Stimulated activated naive B cell treated with anti-CD40 and anti-IgM and Interleukin-4, amounts not matched to agents 10 μg/mL and 1 μg/mL and 100 μg/mL, for 72 hours (primary cell): Measurements from ENCODE around the gene TNFRSF25.
"Not testable (repeated sequence)": the region's sequence is repeated elsewhere in the genome, so short reads cannot be mapped to it uniquely, and the experiment has no call there.

Experiments
- ATAC-seq, 2 donors: fragments of 150-1000 bp; cut with Tn5 transposase; replicated peaks; 2 replicates each; pipeline ENCODE4 v1.10.0; 2021; ENCODE audit warnings: moderate library complexity in 1 of 2
- DNase-seq: peaks from one replicate; pipeline ENCODE4 v3.0.0; 2021
- H3K27ac Mint-ChIP-seq: one replicate; pipeline ENCODE4 v1.8.0; 2022; ENCODE audit warnings: mild to moderate bottlenecking, mixed read lengths
- H3K27me3 Mint-ChIP-seq, 2 donors: one replicate each; pipeline ENCODE4 v1.8.0; 2022; ENCODE audit warnings: mixed read lengths in 2 of 2
- H3K36me3 Mint-ChIP-seq, 2 donors: one replicate each; pipeline ENCODE4 v1.8.0; 2022; ENCODE audit warnings: mixed read lengths in 2 of 2, mild to moderate bottlenecking in 1 of 2
- H3K4me1 Mint-ChIP-seq, 2 donors: one replicate each; pipeline ENCODE4 v1.8.0; 2022; ENCODE audit warnings: mixed read lengths in 2 of 2, mild to moderate bottlenecking in 1 of 2
- H3K4me3 Mint-ChIP-seq, 2 donors: one replicate each; pipeline ENCODE4 v1.8.0; 2022; ENCODE audit warnings: mild to moderate bottlenecking in 2 of 2, mixed read lengths in 2 of 2, moderate library complexity in 1 of 2
- H3K9me3 Mint-ChIP-seq, 2 donors: one replicate each; pipeline ENCODE4 v1.8.0; 2022; ENCODE audit warnings: mixed read lengths in 2 of 2, mild to moderate bottlenecking in 1 of 2

TNFRSF25 gene

DNA sequence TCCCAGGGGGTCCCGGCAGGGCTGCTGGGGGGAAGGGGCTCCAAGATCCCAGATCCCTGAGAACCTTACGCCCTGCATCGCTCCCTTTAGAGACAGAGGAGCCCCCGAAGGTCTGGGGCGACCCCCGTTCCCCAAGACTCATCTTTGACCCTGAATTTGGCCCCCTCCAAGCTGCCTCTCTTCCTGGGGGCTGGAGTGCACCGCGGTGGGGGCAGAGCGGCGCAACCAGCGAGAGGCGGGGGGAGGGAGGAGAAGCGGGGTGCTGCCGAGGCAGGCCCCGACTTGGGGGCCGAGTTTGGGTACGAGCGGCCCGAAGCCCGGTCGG, 30.9 kb upstream of the TNFRSF25 start:
- H3K4me3 Mint-ChIP-seq, result peak overlapping the region; percentile 61 to 63
- peaks cover 48 to 68% of the 10 kb centered on the region in 2 donors for H3K27me3 Mint-ChIP-seq
- DNase-seq, result no peak
- no peak overlapping the region for H3K27ac Mint-ChIP-seq
- H3K9me3 Mint-ChIP-seq, result no peaks in the 10 kb centered on the region
- H3K36me3 Mint-ChIP-seq, result peaks cover 0 to 1% of the 10 kb centered on the region in 2 donors
- ATAC-seq, result no peak
- peaks cover 3 to 22% of the 10 kb centered on the region in 2 donors for H3K4me1 Mint-ChIP-seq

DNA sequence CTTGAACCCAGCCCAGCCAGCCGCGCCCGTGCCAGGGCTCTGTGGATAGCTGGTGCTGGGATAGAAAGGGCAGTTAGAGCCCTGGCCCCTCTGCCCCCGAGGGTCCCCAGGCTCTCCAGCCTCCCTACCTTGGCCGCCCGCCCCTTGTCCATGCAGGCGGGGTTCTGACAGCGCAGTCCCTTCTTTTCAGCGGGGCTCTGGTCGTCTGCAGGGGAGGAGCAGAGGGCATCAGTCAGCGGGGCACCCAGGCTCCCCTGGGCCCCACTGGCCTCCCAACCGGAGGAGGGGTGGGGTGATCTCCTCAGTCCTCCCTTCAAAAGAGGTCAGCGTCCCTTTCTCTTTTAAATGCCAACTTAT, 30.4 kb upstream of the TNFRSF25 start:
- H3K9me3 Mint-ChIP-seq, result no peaks in the 10 kb centered on the region
- no peak for DNase-seq
- H3K4me1 Mint-ChIP-seq, result peaks cover 9 to 27% of the 10 kb centered on the region in 2 donors
- H3K27ac Mint-ChIP-seq, result no peak overlapping the region
- peaks cover 0 to 1% of the 10 kb centered on the region in 2 donors for H3K36me3 Mint-ChIP-seq
- no peak for ATAC-seq
- H3K27me3 Mint-ChIP-seq, result peaks cover 48 to 69% of the 10 kb centered on the region in 2 donors
- H3K4me3 Mint-ChIP-seq, result peak overlapping the region in 1 of 2 donors; percentile 61

DNA sequence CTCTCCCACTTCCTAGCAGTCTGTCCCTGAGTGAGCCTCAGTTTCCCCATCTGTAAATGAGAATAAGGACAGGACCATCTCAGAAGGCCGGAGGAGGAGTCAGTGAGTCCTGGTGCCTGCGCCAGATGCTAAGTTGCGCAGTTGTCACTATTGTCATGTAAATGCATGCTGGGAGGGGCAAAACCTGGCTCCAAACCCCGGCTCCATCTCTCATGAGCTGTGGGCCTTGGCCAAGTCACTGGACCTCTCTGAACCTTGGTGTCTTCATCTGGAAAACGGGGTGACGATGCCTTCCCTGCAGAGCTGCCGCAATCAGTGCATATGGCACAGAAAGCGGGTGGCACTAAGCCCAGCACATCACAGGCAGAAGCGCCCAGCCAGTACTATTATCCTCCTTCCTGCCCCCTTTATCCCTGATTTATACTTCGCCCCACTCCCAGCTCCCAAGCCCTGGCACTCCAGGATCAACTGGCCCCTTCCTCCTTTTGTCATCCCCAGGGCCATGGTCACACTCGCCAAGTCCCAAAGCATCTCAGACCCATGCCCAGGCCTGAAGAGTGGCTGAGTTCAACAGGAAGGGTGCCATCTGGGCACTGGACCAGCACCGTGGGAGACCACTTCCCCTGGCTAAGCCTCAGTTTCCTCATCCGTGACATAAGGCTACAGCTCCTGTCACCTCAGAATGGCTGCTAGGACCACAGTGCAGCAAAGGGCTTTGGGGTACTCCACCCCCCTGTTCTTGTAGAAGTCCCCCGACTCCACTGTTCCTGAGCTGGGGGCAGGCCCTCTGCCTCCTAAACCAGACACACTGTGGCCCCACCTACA, 29.8 kb upstream of the TNFRSF25 start:
- no peak for DNase-seq
- peaks cover 44 to 64% of the 10 kb centered on the region in 2 donors for H3K27me3 Mint-ChIP-seq
- H3K36me3 Mint-ChIP-seq, result no peaks in the 10 kb centered on the region
- no peak overlapping the region for H3K27ac Mint-ChIP-seq
- H3K4me1 Mint-ChIP-seq, result peaks cover 10 to 32% of the 10 kb centered on the region in 2 donors
- H3K9me3 Mint-ChIP-seq, result no peaks in the 10 kb centered on the region
- ATAC-seq, result peak in 1 of 2 donors; percentile 9
- no peak overlapping the region for H3K4me3 Mint-ChIP-seq

GRCh38 chr1:6495041-6495441, 29.1 kb upstream of the TNFRSF25 start:
- H3K4me1 Mint-ChIP-seq, result peaks cover 13 to 36% of the 10 kb centered on the region in 2 donors
- no peaks in the 10 kb centered on the region for H3K9me3 Mint-ChIP-seq
- H3K4me3 Mint-ChIP-seq, result no peak overlapping the region
- ATAC-seq (no peak), DNase-seq (no peak)
- no peak overlapping the region for H3K27ac Mint-ChIP-seq
- no peaks in the 10 kb centered on the region for H3K36me3 Mint-ChIP-seq
- H3K27me3 Mint-ChIP-seq, result peaks cover 37 to 56% of the 10 kb centered on the region in 2 donors

GRCh38 chr1:6494627-6495026, 28.7 kb upstream of the TNFRSF25 start:
- no peaks in the 10 kb centered on the region for H3K36me3 Mint-ChIP-seq
- no peaks in the 10 kb centered on the region for H3K9me3 Mint-ChIP-seq
- peaks cover 34 to 52% of the 10 kb centered on the region in 2 donors for H3K27me3 Mint-ChIP-seq
- no peak for DNase-seq
- H3K4me3 Mint-ChIP-seq, result no peak overlapping the region
- H3K27ac Mint-ChIP-seq, result no peak overlapping the region
- ATAC-seq, result no peak
- H3K4me1 Mint-ChIP-seq, result peaks cover 13 to 39% of the 10 kb centered on the region in 2 donors

GRCh38 chr1:6493834-6494223, 27.9 kb upstream of the TNFRSF25 start:
- ATAC-seq, H3K27ac Mint-ChIP-seq, H3K36me3 Mint-ChIP-seq, H3K9me3 Mint-ChIP-seq, DNase-seq, H3K4me3 Mint-ChIP-seq: not testable (repeated sequence)
- Mint-ChIP-seq H3K27me3 (peaks cover 27 to 44% of the 10 kb centered on the region in 2 donors), H3K4me1 (peaks cover 13 to 39% of the 10 kb centered on the region in 2 donors)

DNA sequence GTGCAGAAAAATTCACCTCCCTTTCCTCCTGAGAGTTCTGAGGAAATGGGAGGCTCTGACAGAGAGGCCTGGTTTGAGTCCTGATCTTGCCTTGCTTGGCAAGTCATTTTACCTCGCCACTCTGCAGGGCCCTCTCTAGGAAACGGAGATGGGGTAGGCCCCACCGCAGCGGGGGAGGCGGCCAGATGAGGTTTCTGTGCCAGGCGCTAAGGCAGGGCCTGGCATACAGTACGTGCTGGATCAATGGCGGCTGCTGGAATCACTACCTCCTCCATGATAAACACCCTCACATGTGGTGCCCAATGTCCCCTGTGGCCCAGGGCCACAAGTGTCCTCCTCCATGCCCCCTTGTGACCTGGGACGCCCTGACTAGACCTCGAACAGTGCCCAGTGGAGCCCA, 26.0 kb upstream of the TNFRSF25 start:
- no peaks in the 10 kb centered on the region for H3K36me3 Mint-ChIP-seq
- H3K9me3 Mint-ChIP-seq, result no peaks in the 10 kb centered on the region
- DNase-seq (no peak), ATAC-seq (no peak)
- peaks cover 21 to 44% of the 10 kb centered on the region in 2 donors for H3K27me3 Mint-ChIP-seq
- H3K4me3 Mint-ChIP-seq, result peak overlapping the region; percentile 84 to 88
- H3K4me1 Mint-ChIP-seq, result peaks cover 13 to 29% of the 10 kb centered on the region in 2 donors
- H3K27ac Mint-ChIP-seq, result no peak overlapping the region

- Mint-ChIP-seq H3K27me3 (peaks cover 23 to 43% of the 10 kb centered on the region in 2 donors), H3K36me3 (no peaks in the 10 kb centered on the region), H3K4me1 (peaks cover 15 to 28% of the 10 kb centered on the region in 2 donors), H3K4me3 (peak within 1 kb of the TSS; percentile 84 to 88), H3K27ac (peak within 1 kb of the TSS; percentile 31), H3K9me3 (no peaks in the 10 kb centered on the region)
- no peak for DNase-seq
- ATAC-seq, result no peak
Measured at GRCh38 chr1:6491480-6491962, 25.5 kb upstream of the TNFRSF25 start, which contains the start of gene PLEKHG5. TSS of gene PLEKHG5 (minus strand) at chr1:6491667. CDS start at chr1:6477571, 14,096 bp downstream.

GRCh38 chr1:6491081-6491449, 25.1 kb upstream of the TNFRSF25 start:
- ATAC-seq (no peak), DNase-seq (no peak)
- Mint-ChIP-seq H3K4me3 (peak overlapping the region; percentile 84 to 88), H3K9me3 (no peaks in the 10 kb centered on the region), H3K27me3 (peaks cover 28 to 43% of the 10 kb centered on the region in 2 donors), H3K4me1 (peaks cover 19 to 28% of the 10 kb centered on the region in 2 donors), H3K27ac (no peak overlapping the region), H3K36me3 (no peaks in the 10 kb centered on the region)

GRCh38 chr1:6490181-6491080, 24.5 kb upstream of the TNFRSF25 start:
- peak overlapping the region; percentile 65 for H3K27ac Mint-ChIP-seq
- DNase-seq (peak; percentile 52), ATAC-seq (peak; percentile 69 to 75)
- H3K4me1 Mint-ChIP-seq, result peaks cover 18 to 30% of the 10 kb centered on the region in 2 donors
- no peaks in the 10 kb centered on the region for H3K36me3 Mint-ChIP-seq
- H3K4me3 Mint-ChIP-seq, result peak overlapping the region; percentile 84 to 88
- H3K27me3 Mint-ChIP-seq, result peaks cover 27 to 43% of the 10 kb centered on the region in 2 donors
- H3K9me3 Mint-ChIP-seq, result no peaks in the 10 kb centered on the region

DNA sequence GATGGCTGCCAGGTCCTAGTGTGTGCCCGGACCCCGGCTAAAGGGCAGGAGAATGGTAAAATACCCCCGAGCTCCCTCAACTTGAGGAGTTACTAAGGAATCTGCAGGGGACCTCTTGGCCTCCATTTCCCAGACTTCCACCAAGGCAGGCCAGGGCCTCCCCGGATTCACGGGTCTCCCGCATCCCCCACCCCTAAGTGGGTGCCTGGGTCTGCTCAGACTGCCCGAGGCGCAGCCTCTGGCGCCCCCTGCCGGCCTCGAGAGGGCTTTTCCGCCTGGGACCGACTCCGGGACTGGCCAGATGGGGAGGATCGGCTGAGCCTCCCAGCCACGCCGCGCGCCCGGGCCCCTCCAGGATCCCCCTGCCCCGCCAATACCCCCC, 23.8 kb upstream of the TNFRSF25 start:
- Mint-ChIP-seq H3K36me3 (no peaks in the 10 kb centered on the region), H3K4me1 (peaks cover 19 to 30% of the 10 kb centered on the region in 2 donors), H3K4me3 (peak overlapping the region; percentile 84 to 88), H3K27me3 (peaks cover 28 to 44% of the 10 kb centered on the region in 2 donors), H3K9me3 (no peaks in the 10 kb centered on the region), H3K27ac (peak overlapping the region; percentile 65)
- peak; percentile 71 for DNase-seq
- ATAC-seq, result peak; percentile 83 to 84

DNA sequence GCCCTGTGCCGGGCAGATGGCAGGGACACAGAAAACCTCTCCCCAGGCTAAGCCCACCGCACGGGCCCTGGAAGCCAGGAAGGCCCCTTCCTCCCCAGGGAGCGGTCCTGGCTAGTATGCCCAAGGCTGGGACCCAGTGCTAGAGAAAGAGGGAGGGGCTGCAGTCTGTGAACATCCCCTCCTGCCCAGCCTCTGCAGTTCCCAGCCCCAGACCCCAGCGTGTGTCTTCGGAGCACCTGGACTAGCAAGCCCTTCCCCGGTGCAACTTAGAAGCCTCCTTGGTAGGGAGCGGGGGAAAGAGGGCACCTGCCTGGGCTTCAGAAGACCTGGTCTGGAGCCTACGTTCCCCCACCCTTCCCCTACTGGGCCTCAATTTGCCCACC, 23.4 kb upstream of the TNFRSF25 start:
- DNase-seq (no peak), ATAC-seq (no peak)
- Mint-ChIP-seq H3K27me3 (peaks cover 29 to 44% of the 10 kb centered on the region in 2 donors), H3K4me1 (peaks cover 20 to 30% of the 10 kb centered on the region in 2 donors), H3K36me3 (no peaks in the 10 kb centered on the region), H3K27ac (no peak overlapping the region), H3K4me3 (no peak overlapping the region), H3K9me3 (no peaks in the 10 kb centered on the region)

GRCh38 chr1:6488602-6489382, 22.8 kb upstream of the TNFRSF25 start:
- Mint-ChIP-seq H3K4me1 (peaks cover 20 to 30% of the 10 kb centered on the region in 2 donors), H3K9me3 (no peaks in the 10 kb centered on the region), H3K36me3 (no peaks in the 10 kb centered on the region), H3K27me3 (peaks cover 30 to 48% of the 10 kb centered on the region in 2 donors), H3K4me3 (no peak overlapping the region), H3K27ac (peak overlapping the region; percentile 6)
- ATAC-seq (no peak), DNase-seq (no peak)
